HG03342 (cell line): ENCODE data around the gene IL3.

Experiments used
- ATAC-seq: cut with Tn5 transposase; IDR thresholded peaks from one replicate; pipeline ENCODE4 v1.9.1; 2021; ENCODE audit warnings: mild to moderate bottlenecking, moderate library complexity; ENCODE audit not compliant: unreplicated experiment

IL3 gene

GRCh38 chr5:132072070-132072469 lies 11.6 kb downstream of the IL3 start:
- ATAC-seq = no peak

- no peak for ATAC-seq
Measured at GRCh38 chr5:132072528-132072927, 12.1 kb downstream of the IL3 start.

GRCh38 chr5:132073231-132074013 lies 13.0 kb downstream of the IL3 start, which contains the start of gene CSF2:
Gene CSF2 (plus strand): TSS chr5:132073789. CDS start chr5:132073824, 35 bp downstream.
- ATAC-seq = no peak

GRCh38 chr5:132074091-132074771 lies 13.8 kb downstream of the IL3 start:
- ATAC-seq = no peak

- ATAC-seq = no peak
Measured at GRCh38 chr5:132074772-132075718, 14.6 kb downstream of the IL3 start.

GRCh38 chr5:132075719-132076077 lies 15.2 kb downstream of the IL3 start:
- no peak for ATAC-seq

GRCh38 chr5:132076202-132076830 lies 15.9 kb downstream of the IL3 start:
- ATAC-seq = no peak

- no peak for ATAC-seq
Measured at GRCh38 chr5:132076983-132077382, 16.5 kb downstream of the IL3 start.

GRCh38 chr5:132079081-132079480 lies 18.6 kb downstream of the IL3 start:
- no peak for ATAC-seq

- no peak for ATAC-seq
Measured at GRCh38 chr5:132079619-132080018, 19.2 kb downstream of the IL3 start.

GRCh38 chr5:132080595-132080994 lies 20.1 kb downstream of the IL3 start:
- ATAC-seq = no peak

GRCh38 chr5:132081458-132081857 lies 21.0 kb downstream of the IL3 start:
- ATAC-seq = no peak

GRCh38 chr5:132082329-132083023 lies 22.0 kb downstream of the IL3 start:
- no peak for ATAC-seq

- no peak for ATAC-seq
Measured at GRCh38 chr5:132083071-132083678, 22.7 kb downstream of the IL3 start.

- no peak for ATAC-seq
Measured at GRCh38 chr5:132085686-132086085, 25.2 kb downstream of the IL3 start.

GRCh38 chr5:132086277-132086794 lies 25.9 kb downstream of the IL3 start:
- ATAC-seq = no peak

- ATAC-seq = no peak
Measured at GRCh38 chr5:132087176-132087575, 26.7 kb downstream of the IL3 start.

- no peak for ATAC-seq
Measured at GRCh38 chr5:132087661-132088060, 27.2 kb downstream of the IL3 start.

- ATAC-seq = no peak
Measured at GRCh38 chr5:132089363-132089762, 28.9 kb downstream of the IL3 start.

- ATAC-seq = no peak
Measured at GRCh38 chr5:132090107-132090506, 29.7 kb downstream of the IL3 start.
